ENCODE measurements around the gene C14orf132.

C14orf132 gene

GRCh38 chr14:96118391-96118790 lies 79.2 kb downstream of the C14orf132 start:
- no peak overlapping the region for H3K9ac ChIP-seq (ENCODE audit: low read length)
- no peak overlapping the region for H2BK120ac ChIP-seq (ENCODE audit: low read depth, low read length)
- H2AK5ac ChIP-seq (ENCODE audit: low read length) = no peak overlapping the region
- H3K79me2 ChIP-seq (ENCODE audit: control insufficient read depth, insufficient read depth, low read length) = no peaks in the 10 kb centered on the region
- no peak overlapping the region for H3K4ac ChIP-seq (ENCODE audit: low read depth, low read length)
- H3K56ac ChIP-seq (ENCODE audit: low read length) = no peak overlapping the region
- H3K79me1 ChIP-seq (ENCODE audit: low read length) = no peaks in the 10 kb centered on the region
- H2BK5ac ChIP-seq (ENCODE audit: low read length) = no peak overlapping the region
- H3K36me3 ChIP-seq (ENCODE audit: control insufficient read depth, insufficient read depth, low read length) = no peaks in the 10 kb centered on the region
- H4K5ac ChIP-seq (ENCODE audit: low read length) = no peak overlapping the region
- no peaks in the 10 kb centered on the region for H3K4me1 ChIP-seq (ENCODE audit: control insufficient read depth, low read depth, low read length)
- no peak overlapping the region for H3K18ac ChIP-seq (ENCODE audit: low read length)
- H4K8ac ChIP-seq (ENCODE audit: low read depth, low read length) = no peak overlapping the region
- H2BK15ac ChIP-seq (replicated peaks; ENCODE audit: low read depth) = no peak overlapping the region
- DNase-seq = no peak
- no peak overlapping the region for H3K23ac ChIP-seq (ENCODE audit: low read length)
- H3K4me3 ChIP-seq (ENCODE audit: low read length) = no peak overlapping the region
- no peaks in the 10 kb centered on the region for H3K27me3 ChIP-seq (ENCODE audit: insufficient read depth, low read length, poor library complexity)
- no CpG with 5 or more reads among the region's 3 CpGs for WGBS (ENCODE audit: extremely low coverage, insufficient coverage, low lambda C conversion rate)
- no peak overlapping the region for H3K4me2 ChIP-seq (ENCODE audit: low read length)
- no peak overlapping the region for H3K27ac ChIP-seq (ENCODE audit: low read depth, low read length)

GRCh38 chr14:96119947-96120346 lies 80.8 kb downstream of the C14orf132 start:
- no peak overlapping the region for H3K27ac ChIP-seq (ENCODE audit: low read depth, low read length)
- H2BK15ac ChIP-seq (replicated peaks; ENCODE audit: low read depth) = no peak overlapping the region
- no peaks in the 10 kb centered on the region for H3K4me1 ChIP-seq (ENCODE audit: control insufficient read depth, low read depth, low read length)
- no peaks in the 10 kb centered on the region for H3K36me3 ChIP-seq (ENCODE audit: control insufficient read depth, insufficient read depth, low read length)
- WGBS (ENCODE audit: extremely low coverage, insufficient coverage, low lambda C conversion rate) = no CpG with 5 or more reads among the region's 2 CpGs
- H4K5ac ChIP-seq (ENCODE audit: low read length) = no peak overlapping the region
- no peak overlapping the region for H2AK5ac ChIP-seq (ENCODE audit: low read length)
- H3K79me2 ChIP-seq (ENCODE audit: control insufficient read depth, insufficient read depth, low read length) = no peaks in the 10 kb centered on the region
- H2BK120ac ChIP-seq (ENCODE audit: low read depth, low read length) = no peak overlapping the region
- no peaks in the 10 kb centered on the region for H3K79me1 ChIP-seq (ENCODE audit: low read length)
- no peak overlapping the region for H3K18ac ChIP-seq (ENCODE audit: low read length)
- H3K4ac ChIP-seq (ENCODE audit: low read depth, low read length) = no peak overlapping the region
- no peak overlapping the region for H2BK5ac ChIP-seq (ENCODE audit: low read length)
- no peak overlapping the region for H3K4me2 ChIP-seq (ENCODE audit: low read length)
- H3K56ac ChIP-seq (ENCODE audit: low read length) = no peak overlapping the region
- no peak overlapping the region for H4K8ac ChIP-seq (ENCODE audit: low read depth, low read length)
- no peak overlapping the region for H3K23ac ChIP-seq (ENCODE audit: low read length)
- H3K4me3 ChIP-seq (ENCODE audit: low read length) = no peak overlapping the region
- DNase-seq = no peak
- no peaks in the 10 kb centered on the region for H3K27me3 ChIP-seq (ENCODE audit: insufficient read depth, low read length, poor library complexity)
- H3K9ac ChIP-seq (ENCODE audit: low read length) = no peak overlapping the region

GRCh38 chr14:96120392-96120791 lies 81.2 kb downstream of the C14orf132 start:
- DNase-seq = no peak
- no peak overlapping the region for H3K23ac ChIP-seq (ENCODE audit: low read length)
- H3K79me2 ChIP-seq (ENCODE audit: control insufficient read depth, insufficient read depth, low read length) = no peaks in the 10 kb centered on the region
- no peak overlapping the region for H3K9ac ChIP-seq (ENCODE audit: low read length)
- H3K18ac ChIP-seq (ENCODE audit: low read length) = no peak overlapping the region
- H3K4me1 ChIP-seq (ENCODE audit: control insufficient read depth, low read depth, low read length) = no peaks in the 10 kb centered on the region
- H2BK120ac ChIP-seq (ENCODE audit: low read depth, low read length) = no peak overlapping the region
- H3K4me2 ChIP-seq (ENCODE audit: low read length) = no peak overlapping the region
- H3K79me1 ChIP-seq (ENCODE audit: low read length) = no peaks in the 10 kb centered on the region
- WGBS (ENCODE audit: extremely low coverage, insufficient coverage, low lambda C conversion rate) = no CpG with 5 or more reads among the region's 3 CpGs
- H3K36me3 ChIP-seq (ENCODE audit: control insufficient read depth, insufficient read depth, low read length) = no peaks in the 10 kb centered on the region
- no peak overlapping the region for H2AK5ac ChIP-seq (ENCODE audit: low read length)
- H3K27me3 ChIP-seq (ENCODE audit: insufficient read depth, low read length, poor library complexity) = no peaks in the 10 kb centered on the region
- no peak overlapping the region for H3K4me3 ChIP-seq (ENCODE audit: low read length)
- H4K8ac ChIP-seq (ENCODE audit: low read depth, low read length) = no peak overlapping the region
- no peak overlapping the region for H3K4ac ChIP-seq (ENCODE audit: low read depth, low read length)
- H2BK5ac ChIP-seq (ENCODE audit: low read length) = no peak overlapping the region
- no peak overlapping the region for H4K5ac ChIP-seq (ENCODE audit: low read length)
- H2BK15ac ChIP-seq (replicated peaks; ENCODE audit: low read depth) = no peak overlapping the region
- no peak overlapping the region for H3K56ac ChIP-seq (ENCODE audit: low read length)
- no peak overlapping the region for H3K27ac ChIP-seq (ENCODE audit: low read depth, low read length)

- Histone ChIP-seq H3K27ac (ENCODE audit: low read depth, low read length) (no peak overlapping the region), H3K23ac (ENCODE audit: low read length) (no peak overlapping the region), H3K27me3 (ENCODE audit: insufficient read depth, low read length, poor library complexity) (no peaks in the 10 kb centered on the region), H3K79me2 (ENCODE audit: control insufficient read depth, insufficient read depth, low read length) (no peaks in the 10 kb centered on the region), H3K56ac (ENCODE audit: low read length) (no peak overlapping the region), H3K18ac (ENCODE audit: low read length) (no peak overlapping the region), H4K8ac (ENCODE audit: low read depth, low read length) (no peak overlapping the region), H3K4me2 (ENCODE audit: low read length) (no peak overlapping the region), H2AK5ac (ENCODE audit: low read length) (no peak overlapping the region), H4K5ac (ENCODE audit: low read length) (no peak overlapping the region), H3K36me3 (ENCODE audit: control insufficient read depth, insufficient read depth, low read length) (no peaks in the 10 kb centered on the region), H3K4me3 (ENCODE audit: low read length) (no peak overlapping the region), H2BK15ac (replicated peaks; ENCODE audit: low read depth) (no peak overlapping the region), H2BK120ac (ENCODE audit: low read depth, low read length) (no peak overlapping the region), H3K4me1 (ENCODE audit: control insufficient read depth, low read depth, low read length) (no peaks in the 10 kb centered on the region), H3K79me1 (ENCODE audit: low read length) (no peaks in the 10 kb centered on the region), H2BK5ac (ENCODE audit: low read length) (no peak overlapping the region), H3K4ac (ENCODE audit: low read depth, low read length) (no peak overlapping the region), H3K9ac (ENCODE audit: low read length) (no peak overlapping the region)
- no CpG with 5 or more reads among the region's 4 CpGs for WGBS (ENCODE audit: extremely low coverage, insufficient coverage, low lambda C conversion rate)
- no peak for DNase-seq
Observed at GRCh38 chr14:96120941-96121340, 81.8 kb downstream of the C14orf132 start.

- Histone ChIP-seq H3K56ac (ENCODE audit: low read length) (no peak overlapping the region), H2AK5ac (ENCODE audit: low read length) (no peak overlapping the region), H3K27me3 (ENCODE audit: insufficient read depth, low read length, poor library complexity) (no peaks in the 10 kb centered on the region), H3K4me2 (ENCODE audit: low read length) (no peak overlapping the region), H3K23ac (ENCODE audit: low read length) (no peak overlapping the region), H3K79me1 (ENCODE audit: low read length) (no peaks in the 10 kb centered on the region), H2BK5ac (ENCODE audit: low read length) (no peak overlapping the region), H3K18ac (ENCODE audit: low read length) (no peak overlapping the region), H2BK15ac (replicated peaks; ENCODE audit: low read depth) (no peak overlapping the region), H3K4me3 (ENCODE audit: low read length) (no peak overlapping the region), H3K4ac (ENCODE audit: low read depth, low read length) (no peak overlapping the region), H3K9ac (ENCODE audit: low read length) (no peak overlapping the region), H2BK120ac (ENCODE audit: low read depth, low read length) (no peak overlapping the region), H3K36me3 (ENCODE audit: control insufficient read depth, insufficient read depth, low read length) (no peaks in the 10 kb centered on the region), H4K5ac (ENCODE audit: low read length) (no peak overlapping the region), H3K27ac (ENCODE audit: low read depth, low read length) (no peak overlapping the region), H3K4me1 (ENCODE audit: control insufficient read depth, low read depth, low read length) (no peaks in the 10 kb centered on the region), H3K79me2 (ENCODE audit: control insufficient read depth, insufficient read depth, low read length) (no peaks in the 10 kb centered on the region), H4K8ac (ENCODE audit: low read depth, low read length) (no peak overlapping the region)
- no peak for DNase-seq
- WGBS (ENCODE audit: extremely low coverage, insufficient coverage, low lambda C conversion rate) = no CpG with 5 or more reads among the region's 4 CpGs
Observed at GRCh38 chr14:96121660-96122395, 82.7 kb downstream of the C14orf132 start.

GRCh38 chr14:96122496-96122895 lies 83.3 kb downstream of the C14orf132 start:
- peak; percentile 35 for DNase-seq
- H3K4ac ChIP-seq (ENCODE audit: low read depth, low read length) = no peak overlapping the region
- no CpG with 5 or more reads among the region's 6 CpGs for WGBS (ENCODE audit: extremely low coverage, insufficient coverage, low lambda C conversion rate)
- H3K27ac ChIP-seq (ENCODE audit: low read depth, low read length) = no peak overlapping the region
- no peaks in the 10 kb centered on the region for H3K79me1 ChIP-seq (ENCODE audit: low read length)
- H3K27me3 ChIP-seq (ENCODE audit: insufficient read depth, low read length, poor library complexity) = no peaks in the 10 kb centered on the region
- H3K79me2 ChIP-seq (ENCODE audit: control insufficient read depth, insufficient read depth, low read length) = no peaks in the 10 kb centered on the region
- no peak overlapping the region for H4K8ac ChIP-seq (ENCODE audit: low read depth, low read length)
- H3K18ac ChIP-seq (ENCODE audit: low read length) = no peak overlapping the region
- no peaks in the 10 kb centered on the region for H3K4me1 ChIP-seq (ENCODE audit: control insufficient read depth, low read depth, low read length)
- no peak overlapping the region for H2BK5ac ChIP-seq (ENCODE audit: low read length)
- H3K36me3 ChIP-seq (ENCODE audit: control insufficient read depth, insufficient read depth, low read length) = no peaks in the 10 kb centered on the region
- no peak overlapping the region for H3K4me2 ChIP-seq (ENCODE audit: low read length)
- no peak overlapping the region for H3K4me3 ChIP-seq (ENCODE audit: low read length)
- no peak overlapping the region for H3K23ac ChIP-seq (ENCODE audit: low read length)
- no peak overlapping the region for H2AK5ac ChIP-seq (ENCODE audit: low read length)
- H3K56ac ChIP-seq (ENCODE audit: low read length) = no peak overlapping the region
- H2BK15ac ChIP-seq (replicated peaks; ENCODE audit: low read depth) = no peak overlapping the region
- no peak overlapping the region for H4K5ac ChIP-seq (ENCODE audit: low read length)
- H3K9ac ChIP-seq (ENCODE audit: low read length) = no peak overlapping the region
- H2BK120ac ChIP-seq (ENCODE audit: low read depth, low read length) = no peak overlapping the region

All from mesendoderm (in vitro differentiated cells).